ENCODE measurements around the gene EXD3.
"Not testable (repeated sequence)": the region's sequence is repeated elsewhere in the genome, so short reads cannot be mapped to it uniquely, and the experiment has no call there.

EXD3 gene

DNA sequence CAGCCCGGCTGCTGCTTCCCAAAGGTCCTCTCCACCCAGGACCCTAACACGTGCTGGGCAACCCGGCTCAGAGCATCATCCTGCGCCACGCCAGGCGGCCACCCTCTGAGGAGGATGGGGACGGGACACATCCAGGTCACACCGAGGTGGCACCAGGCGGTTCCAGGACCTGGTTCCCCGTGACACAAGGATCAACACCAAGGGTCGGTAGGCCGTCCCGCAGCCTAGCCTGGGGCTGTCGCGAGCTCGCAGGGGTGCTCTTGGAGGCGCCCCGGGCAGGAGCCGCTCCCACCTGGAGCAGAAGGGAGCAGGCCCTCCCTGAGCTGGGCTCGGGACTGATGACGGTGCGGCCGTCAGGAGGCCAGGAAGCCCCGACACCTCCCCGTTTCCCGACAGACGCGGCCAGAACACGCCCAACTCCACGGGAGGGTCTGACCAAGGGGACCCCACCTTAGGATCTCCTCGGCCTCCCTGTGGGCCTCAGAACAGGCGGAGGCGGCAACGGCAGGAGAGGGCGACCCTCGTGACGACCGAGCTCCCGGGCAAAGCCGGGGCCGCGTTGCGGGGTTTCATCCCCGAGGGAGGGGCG, 6.3 kb downstream of the EXD3 start:
- Histone ChIP-seq H3K27ac (peak overlapping the region in 1 of 2 donors; percentile 44), H3K4me3 (no peak overlapping the region)
- DNase-seq (ENCODE audit: low spot score): no peak
- no peak for TF ChIP-seq CTCF (IDR thresholded peaks at IDR 0.05)

- no peak overlapping the region for H3K27ac ChIP-seq
- TF ChIP-seq CTCF (IDR thresholded peaks at IDR 0.05): no peak
- no peak overlapping the region for H3K4me3 ChIP-seq
- no peak for DNase-seq (ENCODE audit: low spot score)
These were observed 6.9 kb downstream of the EXD3 start for GRCh38 chr9:137416006-137416562.

GRCh38 chr9:137415451-137415850, 7.5 kb downstream of the EXD3 start:
- no peak overlapping the region for H3K4me3 ChIP-seq

GRCh38 chr9:137412431-137412830, 10.5 kb downstream of the EXD3 start:
- Histone ChIP-seq H3K4me3 (no peak overlapping the region), H3K27ac (peak overlapping the region in 1 of 2 donors; percentile 47)
- DNase-seq (ENCODE audit: low spot score): no peak
- no peak for TF ChIP-seq CTCF (IDR thresholded peaks at IDR 0.05)

More at GRCh38 chr9:137415451-137415850, 7.5 kb downstream of the EXD3 start:
- H3K27ac ChIP-seq: no peak overlapping the region
- no peak for DNase-seq (ENCODE audit: low spot score)
- TF ChIP-seq CTCF (IDR thresholded peaks at IDR 0.05): no peak

GRCh38 chr9:137411645-137412380, 11.1 kb downstream of the EXD3 start:
- no peak for TF ChIP-seq CTCF (IDR thresholded peaks at IDR 0.05)
- peak overlapping the region; percentile 17 to 75 for H3K27ac ChIP-seq
- peak overlapping the region; percentile 47 for H3K4me3 ChIP-seq
- DNase-seq (ENCODE audit: low spot score): no peak

- TF ChIP-seq CTCF (IDR thresholded peaks at IDR 0.05): no peak
- H3K4me3 ChIP-seq: peak overlapping the region; percentile 47
- DNase-seq (ENCODE audit: low spot score): no peak
- H3K27ac ChIP-seq: peak overlapping the region in 1 of 2 donors; percentile 75
These were observed 11.7 kb downstream of the EXD3 start for GRCh38 chr9:137411260-137411644.

DNA sequence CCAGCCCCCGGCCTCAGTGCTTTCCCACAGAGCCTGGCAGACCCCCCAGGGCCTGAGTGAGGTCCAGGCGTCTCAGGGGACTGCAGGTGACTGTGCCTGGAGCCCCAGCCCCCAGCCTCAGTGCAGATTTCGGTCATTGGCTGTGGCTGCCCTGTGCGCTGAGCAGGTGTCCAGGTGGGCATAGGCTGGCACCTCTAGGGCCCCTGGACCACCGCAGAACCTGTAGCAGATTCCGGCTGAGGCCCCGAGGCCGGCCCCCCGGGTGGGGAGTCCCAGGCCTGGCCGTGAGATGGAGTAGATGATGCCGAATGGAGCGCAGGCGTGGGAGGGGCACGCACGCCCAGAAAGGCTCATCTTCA, 12.1 kb downstream of the EXD3 start:
- no peak for DNase-seq (ENCODE audit: low spot score)
- Histone ChIP-seq H3K27ac (peak overlapping the region in 1 of 2 donors; percentile 75), H3K4me3 (peak overlapping the region; percentile 47)
- no peak for TF ChIP-seq CTCF (IDR thresholded peaks at IDR 0.05)

DNA sequence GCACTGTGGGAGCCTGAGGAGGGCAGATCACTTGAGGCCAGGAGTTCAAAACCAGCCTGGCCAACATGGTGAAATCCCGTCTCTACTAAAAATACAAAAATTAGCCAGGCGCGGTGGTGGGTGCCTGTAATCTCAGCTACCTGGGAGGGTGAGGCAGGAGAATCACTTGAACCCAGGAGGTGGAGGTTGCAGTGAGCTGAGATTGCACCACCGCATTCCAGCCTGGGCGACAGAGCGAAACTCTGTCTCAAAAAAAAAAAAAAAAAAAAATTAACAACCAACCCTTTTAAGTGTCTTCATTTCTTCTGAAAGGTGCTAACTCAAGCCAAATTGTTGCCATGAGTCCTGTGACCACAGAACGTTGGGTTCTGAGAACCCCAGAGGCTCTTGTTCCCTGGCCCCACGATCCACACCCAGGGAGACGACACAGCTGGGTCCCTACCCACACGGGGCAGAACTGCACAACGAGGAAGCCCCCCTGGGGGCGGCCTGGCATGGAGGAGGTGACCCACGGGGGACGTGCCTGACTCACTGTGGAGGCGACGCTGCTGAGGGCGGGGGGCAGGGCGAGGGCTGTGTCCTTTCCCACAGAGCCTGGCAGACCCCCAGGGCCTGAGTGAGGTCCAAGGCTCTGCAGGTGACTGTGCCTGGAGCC, 12.6 kb downstream of the EXD3 start:
- DNase-seq (ENCODE audit: low spot score); H3K4me3 ChIP-seq: not testable (repeated sequence)
- H3K27ac ChIP-seq: peak overlapping the region in 1 of 2 donors; percentile 75
